SK-N-SH (cell line): Measurements from ENCODE around the gene ICA1. TPM values are rescaled to one million over a fixed set of nuclear protein-coding genes. Genes with fewer than 3 reads are reported as not detected.

ENCODE experiments used
- CTCF ChIA-PET: fragments of 300-600, 350-600 bp; formaldehyde crosslinking; extraction: SDS; loops from one replicate; lab custom pipeline; 2021; lab: Yijun Ruan, JAX
- POLR2A ChIA-PET: fragments of 350-600 bp; sonication (Branson Sonifier 250); formaldehyde crosslinking; extraction: SDS; loops from one replicate; lab custom pipeline; 2020; ENCODE audit warnings: antibody characterized with exemption, inconsistent platforms; lab: Yijun Ruan, JAX
- DNase-seq: peaks from one replicate; pipeline ENCODE4 v3.0.0; 2012
- H2AFZ ChIP-seq: fragments of 200-600 bp; sonication (generic); 2 replicates; pipeline ENCODE4 v1.8.1; 2016; ENCODE audit warnings: antibody characterized with exemption, mild to moderate bottlenecking, low read depth
- H3F3A ChIP-seq: fragments of 200-600 bp; sonication (generic); replicated peaks from 2 replicates; pipeline ENCODE3; 2016; ENCODE audit warnings: antibody characterized with exemption, mild to moderate bottlenecking; ENCODE audit not compliant: insufficient read depth
- H3K27ac ChIP-seq, 2 experiments: fragments of 200-500 bp in 1 of 2; fragments of 200-600 bp in 1 of 2; sonication (Bioruptor generic) in 1 of 2; sonication (generic), shearing (Covaris generic) in 1 of 2; 2 replicates each; pipeline versions ENCODE4 v1.5.1 to v1.6.1; 2014 to 2016; ENCODE audit warnings: low read depth in 2 of 2, inconsistent platforms in 1 of 2, low read length in 1 of 2, mild to moderate bottlenecking in 1 of 2, mixed read lengths in 1 of 2
- H3K27me3 ChIP-seq: fragments of 200-600 bp; sonication (generic), shearing (Covaris generic); 2 replicates; pipeline ENCODE4 v1.6.1; 2016; ENCODE audit warnings: mixed run types; ENCODE audit not compliant: insufficient read depth
- H3K36me3 ChIP-seq, 2 experiments: fragments of 200-500 bp in 1 of 2; fragments of 200-600 bp in 1 of 2; sonication (Bioruptor generic) in 1 of 2; sonication (generic) in 1 of 2; replicated peaks in 1 of 2; 2 replicates each; pipeline versions ENCODE3 to v1.5.1; 2014 to 2016; ENCODE audit warnings: low read length in 1 of 2, mild to moderate bottlenecking in 1 of 2; ENCODE audit not compliant: insufficient read depth in 2 of 2, control insufficient read depth in 1 of 2
- H3K4me1 ChIP-seq, 2 experiments: fragments of 200-500 bp in 1 of 2; fragments of 200-600 bp in 1 of 2; sonication (Bioruptor generic) in 1 of 2; sonication (generic), shearing (Covaris generic) in 1 of 2; 2 replicates each; pipeline versions ENCODE4 v1.5.1 to v1.6.1; 2014 to 2016; ENCODE audit warnings: low read depth in 1 of 2, low read length in 1 of 2, mixed run types in 1 of 2; ENCODE audit not compliant: insufficient read depth in 2 of 2, control insufficient read depth in 1 of 2
- H3K4me2 ChIP-seq: fragments of 200-600 bp; sonication (generic), shearing (Covaris generic); 2 replicates; pipeline ENCODE4 v1.6.1; 2017; ENCODE audit warnings: mixed run types
- H3K4me3 ChIP-seq, 2 experiments: fragments of 200-500 bp in 1 of 2; fragments of 200-600 bp in 1 of 2; sonication (Bioruptor generic) in 1 of 2; sonication (generic), shearing (Covaris generic) in 1 of 2; 2 replicates each; pipeline versions ENCODE4 v1.5.1 to v1.8.1; 2014 to 2016; ENCODE audit warnings: low read depth in 2 of 2, inconsistent platforms in 1 of 2, low read length in 1 of 2, mild to moderate bottlenecking in 1 of 2, mixed read lengths in 1 of 2, moderate library complexity in 1 of 2
- H3K79me2 ChIP-seq: fragments of 200-600 bp; sonication (generic); 2 replicates; pipeline ENCODE4 v1.8.1; 2017; ENCODE audit warnings: mild to moderate bottlenecking; ENCODE audit not compliant: insufficient read depth
- H3K9ac ChIP-seq: fragments of 200-600 bp; sonication (generic); 2 replicates; pipeline ENCODE4 v1.6.1; 2017; ENCODE audit warnings: mixed run types
- H3K9me2 ChIP-seq: fragments of 200-600 bp; sonication (generic); 2 replicates; pipeline ENCODE4 v1.6.1; 2017; ENCODE audit warnings: mixed run types
- H3K9me3 ChIP-seq: fragments of 200-600 bp; sonication (generic); 2 replicates; pipeline ENCODE4 v1.6.1; 2017; ENCODE audit warnings: mixed run types, mild to moderate bottlenecking, moderate library complexity
- H4K20me1 ChIP-seq: fragments of 200-600 bp; sonication (generic); 2 replicates; pipeline ENCODE4 v1.6.1; 2017; ENCODE audit warnings: mild to moderate bottlenecking, mixed run types; ENCODE audit not compliant: insufficient read depth
- EZH2phosphoT487 ChIP-seq: fragments of 200-600 bp; sonication (generic); IDR thresholded peaks from 2 replicates; pipeline ENCODE4 v1.6.1; 2017; ENCODE audit warnings: low read depth, mixed run types, mild to moderate bottlenecking, antibody characterized with exemption, moderate library complexity, borderline replicate concordance
- FOSL2 ChIP-seq: IDR thresholded peaks from 2 replicates; pipeline ENCODE4 v1.4.0; 2012; ENCODE audit warnings: low read depth, mild to moderate bottlenecking, moderate library complexity, borderline replicate concordance
- FOXJ3 ChIP-seq: sonication (generic); formaldehyde crosslinking; IDR thresholded peaks from 2 replicates; pipeline ENCODE4 v1.5.1; 2020; ENCODE audit warnings: mild to moderate bottlenecking, missing genetic modification reagents
- FOXM1 ChIP-seq: IDR thresholded peaks from 2 replicates; pipeline ENCODE4 v1.4.0; 2012; ENCODE audit warnings: low read depth, mild to moderate bottlenecking
- GABPA ChIP-seq: IDR thresholded peaks from 2 replicates; pipeline ENCODE4 v1.4.0; 2012; ENCODE audit warnings: low read depth, mild to moderate bottlenecking
- JUND ChIP-seq: IDR thresholded peaks from 2 replicates; pipeline ENCODE4 v1.4.0; 2012
- MXI1 ChIP-seq: IDR thresholded peaks from 2 replicates; pipeline ENCODE4 v1.6.1; 2012; ENCODE audit warnings: mild to moderate bottlenecking, low read depth, low read length, improper control_type of control experiment
- NFIC ChIP-seq: IDR thresholded peaks from 2 replicates; pipeline ENCODE4 v1.4.0; 2012; ENCODE audit warnings: borderline replicate concordance
- RAD21 ChIP-seq: IDR thresholded peaks from 2 replicates; pipeline ENCODE4 v1.6.1; 2012; ENCODE audit warnings: mild to moderate bottlenecking, low read length
- RCOR1 ChIP-seq: fragments of 150-350 bp; IDR thresholded peaks from 2 replicates; pipeline ENCODE4 v1.6.1; 2017; ENCODE audit warnings: antibody characterized with exemption, low read length
- RFX5 ChIP-seq: IDR thresholded peaks from 2 replicates; pipeline ENCODE4 v1.6.1; 2012; ENCODE audit warnings: mild to moderate bottlenecking, improper control_type of control experiment, low read length
- SIN3A ChIP-seq: IDR thresholded peaks from 2 replicates; pipeline ENCODE4 v1.6.1; 2012; ENCODE audit warnings: low read depth, mild to moderate bottlenecking, low read length, moderate library complexity, borderline replicate concordance
- TAF1 ChIP-seq: IDR thresholded peaks from 2 replicates; pipeline ENCODE4 v1.6.1; 2012; ENCODE audit warnings: low read depth, mild to moderate bottlenecking, low read length, moderate library complexity, borderline replicate concordance
- YY1 ChIP-seq: IDR thresholded peaks from 2 replicates; pipeline ENCODE4 v1.4.0; 2012; ENCODE audit warnings: low read depth, mild to moderate bottlenecking
- WGBS: methylation state at CpG from one replicate; pipeline ENCODE4 v1.1.6; 2017; ENCODE audit warnings: low lambda C conversion rate; 5-methylcytosine and 5-hydroxymethylcytosine counted together
- polyA plus RNA-seq, 3 experiments: library from polyadenylated mRNA; depleted of rRNA; stranded (reverse); fragments of >200 nt; gene quantifications; 2 replicates each; pipeline ENCODE4 v1.2.3, GENCODE V29; 2012
- TF ChIP-seq, protein P1 (sequence below): IDR thresholded peaks from 2 replicates; pipeline ENCODE4 v1.4.0; 2012; ENCODE audit warnings: low read depth, borderline replicate concordance
- TF ChIP-seq, protein P2 (sequence below): IDR thresholded peaks from 2 replicates; pipeline ENCODE4; 2012
- TF ChIP-seq, protein P3 (sequence below): IDR thresholded peaks from 2 replicates; pipeline ENCODE4 v1.4.0; 2012; ENCODE audit warnings: low read depth, borderline replicate concordance
- TF ChIP-seq, protein P4 (sequence below): fragments of 150-350 bp; IDR thresholded peaks from 2 replicates; pipeline ENCODE4 v1.6.1; 2016; ENCODE audit warnings: mild to moderate bottlenecking, low read depth, low read length
- TF ChIP-seq, protein P5 (sequence below): IDR thresholded peaks from 2 replicates; pipeline ENCODE4 v1.6.1; 2012; ENCODE audit warnings: mild to moderate bottlenecking, low read depth, low read length, moderate library complexity

The ICA1 gene
- polyA plus RNA-seq, 1 of the 3 experiments (the other 2 are of a cell fraction) = 2.4 TPM

DNA sequence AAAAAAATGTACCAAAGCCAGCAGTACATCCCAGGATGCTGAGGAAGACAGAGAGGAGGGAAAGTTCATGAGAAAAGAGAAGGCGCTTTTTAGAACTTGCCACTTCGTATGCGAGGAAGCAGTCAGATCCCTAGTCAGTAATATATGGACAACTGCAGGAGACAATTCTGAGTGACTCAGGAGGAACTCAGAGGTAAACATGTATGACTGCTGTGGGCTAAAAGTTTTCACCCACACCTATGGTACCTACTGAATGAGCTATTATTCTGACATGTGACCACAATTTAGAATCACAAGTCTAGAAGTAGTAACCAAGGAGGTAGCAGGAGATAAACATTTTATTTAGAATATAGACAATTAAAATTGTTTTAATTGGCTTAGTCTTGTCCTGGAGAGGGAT lies 126.5 kb downstream of the ICA1 start:
- TF ChIP-seq FOSL2 (no peak), GABPA (no peak), SIN3A (no peak), FOXM1 (no peak), NFIC (no peak), RAD21 (no peak), TAF1 (no peak), JUND (no peak), RCOR1 (no peak), RFX5 (no peak), EZH2phosphoT487 (no peak), MXI1 (no peak), YY1 (no peak), FOXJ3 (CRISPR knock-in tag) (no peak)
- TF ChIP-seq, protein P1, sequence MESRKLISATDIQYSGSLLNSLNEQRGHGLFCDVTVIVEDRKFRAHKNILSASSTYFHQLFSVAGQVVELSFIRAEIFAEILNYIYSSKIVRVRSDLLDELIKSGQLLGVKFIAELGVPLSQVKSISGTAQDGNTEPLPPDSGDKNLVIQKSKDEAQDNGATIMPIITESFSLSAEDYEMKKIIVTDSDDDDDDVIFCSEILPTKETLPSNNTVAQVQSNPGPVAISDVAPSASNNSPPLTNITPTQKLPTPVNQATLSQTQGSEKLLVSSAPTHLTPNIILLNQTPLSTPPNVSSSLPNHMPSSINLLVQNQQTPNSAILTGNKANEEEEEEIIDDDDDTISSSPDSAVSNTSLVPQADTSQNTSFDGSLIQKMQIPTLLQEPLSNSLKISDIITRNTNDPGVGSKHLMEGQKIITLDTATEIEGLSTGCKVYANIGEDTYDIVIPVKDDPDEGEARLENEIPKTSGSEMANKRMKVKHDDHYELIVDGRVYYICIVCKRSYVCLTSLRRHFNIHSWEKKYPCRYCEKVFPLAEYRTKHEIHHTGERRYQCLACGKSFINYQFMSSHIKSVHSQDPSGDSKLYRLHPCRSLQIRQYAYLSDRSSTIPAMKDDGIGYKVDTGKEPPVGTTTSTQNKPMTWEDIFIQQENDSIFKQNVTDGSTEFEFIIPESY = no peak
- TF ChIP-seq, protein P2, sequence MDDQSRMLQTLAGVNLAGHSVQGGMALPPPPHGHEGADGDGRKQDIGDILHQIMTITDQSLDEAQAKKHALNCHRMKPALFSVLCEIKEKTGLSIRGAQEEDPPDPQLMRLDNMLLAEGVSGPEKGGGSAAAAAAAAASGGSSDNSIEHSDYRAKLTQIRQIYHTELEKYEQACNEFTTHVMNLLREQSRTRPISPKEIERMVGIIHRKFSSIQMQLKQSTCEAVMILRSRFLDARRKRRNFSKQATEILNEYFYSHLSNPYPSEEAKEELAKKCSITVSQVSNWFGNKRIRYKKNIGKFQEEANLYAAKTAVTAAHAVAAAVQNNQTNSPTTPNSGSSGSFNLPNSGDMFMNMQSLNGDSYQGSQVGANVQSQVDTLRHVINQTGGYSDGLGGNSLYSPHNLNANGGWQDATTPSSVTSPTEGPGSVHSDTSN = no peak
- TF ChIP-seq, protein P3, sequence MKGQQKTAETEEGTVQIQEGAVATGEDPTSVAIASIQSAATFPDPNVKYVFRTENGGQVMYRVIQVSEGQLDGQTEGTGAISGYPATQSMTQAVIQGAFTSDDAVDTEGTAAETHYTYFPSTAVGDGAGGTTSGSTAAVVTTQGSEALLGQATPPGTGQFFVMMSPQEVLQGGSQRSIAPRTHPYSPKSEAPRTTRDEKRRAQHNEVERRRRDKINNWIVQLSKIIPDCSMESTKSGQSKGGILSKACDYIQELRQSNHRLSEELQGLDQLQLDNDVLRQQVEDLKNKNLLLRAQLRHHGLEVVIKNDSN = no peak
- TF ChIP-seq, protein P4, sequence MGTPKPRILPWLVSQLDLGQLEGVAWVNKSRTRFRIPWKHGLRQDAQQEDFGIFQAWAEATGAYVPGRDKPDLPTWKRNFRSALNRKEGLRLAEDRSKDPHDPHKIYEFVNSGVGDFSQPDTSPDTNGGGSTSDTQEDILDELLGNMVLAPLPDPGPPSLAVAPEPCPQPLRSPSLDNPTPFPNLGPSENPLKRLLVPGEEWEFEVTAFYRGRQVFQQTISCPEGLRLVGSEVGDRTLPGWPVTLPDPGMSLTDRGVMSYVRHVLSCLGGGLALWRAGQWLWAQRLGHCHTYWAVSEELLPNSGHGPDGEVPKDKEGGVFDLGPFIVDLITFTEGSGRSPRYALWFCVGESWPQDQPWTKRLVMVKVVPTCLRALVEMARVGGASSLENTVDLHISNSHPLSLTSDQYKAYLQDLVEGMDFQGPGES = no peak
- TF ChIP-seq, protein P5, sequence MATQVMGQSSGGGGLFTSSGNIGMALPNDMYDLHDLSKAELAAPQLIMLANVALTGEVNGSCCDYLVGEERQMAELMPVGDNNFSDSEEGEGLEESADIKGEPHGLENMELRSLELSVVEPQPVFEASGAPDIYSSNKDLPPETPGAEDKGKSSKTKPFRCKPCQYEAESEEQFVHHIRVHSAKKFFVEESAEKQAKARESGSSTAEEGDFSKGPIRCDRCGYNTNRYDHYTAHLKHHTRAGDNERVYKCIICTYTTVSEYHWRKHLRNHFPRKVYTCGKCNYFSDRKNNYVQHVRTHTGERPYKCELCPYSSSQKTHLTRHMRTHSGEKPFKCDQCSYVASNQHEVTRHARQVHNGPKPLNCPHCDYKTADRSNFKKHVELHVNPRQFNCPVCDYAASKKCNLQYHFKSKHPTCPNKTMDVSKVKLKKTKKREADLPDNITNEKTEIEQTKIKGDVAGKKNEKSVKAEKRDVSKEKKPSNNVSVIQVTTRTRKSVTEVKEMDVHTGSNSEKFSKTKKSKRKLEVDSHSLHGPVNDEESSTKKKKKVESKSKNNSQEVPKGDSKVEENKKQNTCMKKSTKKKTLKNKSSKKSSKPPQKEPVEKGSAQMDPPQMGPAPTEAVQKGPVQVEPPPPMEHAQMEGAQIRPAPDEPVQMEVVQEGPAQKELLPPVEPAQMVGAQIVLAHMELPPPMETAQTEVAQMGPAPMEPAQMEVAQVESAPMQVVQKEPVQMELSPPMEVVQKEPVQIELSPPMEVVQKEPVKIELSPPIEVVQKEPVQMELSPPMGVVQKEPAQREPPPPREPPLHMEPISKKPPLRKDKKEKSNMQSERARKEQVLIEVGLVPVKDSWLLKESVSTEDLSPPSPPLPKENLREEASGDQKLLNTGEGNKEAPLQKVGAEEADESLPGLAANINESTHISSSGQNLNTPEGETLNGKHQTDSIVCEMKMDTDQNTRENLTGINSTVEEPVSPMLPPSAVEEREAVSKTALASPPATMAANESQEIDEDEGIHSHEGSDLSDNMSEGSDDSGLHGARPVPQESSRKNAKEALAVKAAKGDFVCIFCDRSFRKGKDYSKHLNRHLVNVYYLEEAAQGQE = no peak
- H4K20me1 ChIP-seq = no peaks in the 10 kb centered on the region

More for the DNA sequence above, 126.5 kb downstream of the ICA1 start:
- Histone ChIP-seq H3K79me2 (no peaks in the 10 kb centered on the region), H3K4me1 (peaks cover 0 to 4% of the 10 kb centered on the region in 2 experiments; a peak in 1 of 4 replicates), H3K4me3 (no peak overlapping the region), H3K27ac (no peak overlapping the region), H3K9ac (no peak overlapping the region), H3K27me3 (no peaks in the 10 kb centered on the region), H3F3A (no peaks in the 10 kb centered on the region), H3K9me3 (no peaks in the 10 kb centered on the region), H3K4me2 (no peak overlapping the region), H3K9me2 (no peaks in the 10 kb centered on the region), H2AFZ (no peak overlapping the region), H3K36me3 (peaks cover 0 to 17% of the 10 kb centered on the region in 2 experiments)
- CTCF ChIA-PET = interaction anchor here (0.8 to 1.2 kb wide), 2 partner anchors 10 to 82 kb away, joined by 3 read pairs; no protein-coding TSS in a partner anchor
- POLR2A ChIA-PET = no interaction called here
- 87% methylated on average over 3 of the region's 3 CpGs for WGBS
- DNase-seq = no peak
